Activated naive CD4-positive, alpha-beta T cell treated with anti-CD3 and anti-CD28 coated beads, Interleukin-2, amount 10 ng/mL, durations not matched to agents 7 days and 5 days (primary cell): ENCODE measurements around the gene GNG13.

Experiments used
- CTCF ChIA-PET: fragments of 350-600 bp; sonication (Branson Sonifier 250); formaldehyde crosslinking; loops from one replicate; lab custom pipeline; 2021; ENCODE audit warnings: antibody characterized with exemption; lab: Charles Lee
- DNase-seq: peaks from one replicate; pipeline ENCODE4 v3.0.0-alpha.2; 2020
- H3K27ac Mint-ChIP-seq: one replicate; pipeline ENCODE4 v1.8.0; 2021; ENCODE audit warnings: mild to moderate bottlenecking, moderate library complexity, mixed read lengths
- H3K27me3 Mint-ChIP-seq: one replicate; pipeline ENCODE4 v1.8.0; 2021; ENCODE audit warnings: mild to moderate bottlenecking, mixed read lengths
- H3K36me3 Mint-ChIP-seq: one replicate; pipeline ENCODE4 v1.8.0; 2021; ENCODE audit warnings: mixed read lengths
- H3K4me1 Mint-ChIP-seq: one replicate; pipeline ENCODE4 v1.8.0; 2021; ENCODE audit warnings: mixed read lengths
- H3K4me3 Mint-ChIP-seq: one replicate; pipeline ENCODE4 v1.8.0; 2021; ENCODE audit warnings: mild to moderate bottlenecking, moderate library complexity, mixed read lengths
- H3K9me3 Mint-ChIP-seq: one replicate; pipeline ENCODE4 v1.8.0; 2021; ENCODE audit warnings: mixed read lengths

Gene GNG13

GRCh38 chr16:813204-813915, 12.8 kb upstream of the GNG13 start:
- CTCF ChIA-PET: interaction anchor here (2.9 kb wide), 1 partner anchor 244 kb away, joined by 12 read pairs; no protein-coding TSS in a partner anchor
- DNase-seq: peak; percentile 62
- Mint-ChIP-seq H3K27me3 (peaks cover 84% of the 10 kb centered on the region), H3K4me1 (peaks cover 6% of the 10 kb centered on the region), H3K27ac (no peak overlapping the region), H3K36me3 (no peaks in the 10 kb centered on the region), H3K4me3 (no peak overlapping the region), H3K9me3 (no peaks in the 10 kb centered on the region)

- H3K27me3 Mint-ChIP-seq: peaks cover 46% of the 10 kb centered on the region
- H3K27ac Mint-ChIP-seq: peak overlapping the region; percentile 94
- CTCF ChIA-PET: no interaction called here
- H3K4me3 Mint-ChIP-seq: peak overlapping the region; percentile 98
- H3K4me1 Mint-ChIP-seq: peaks cover 21% of the 10 kb centered on the region
- H3K9me3 Mint-ChIP-seq: no peaks in the 10 kb centered on the region
- DNase-seq: no peak
- peaks cover 4% of the 10 kb centered on the region for H3K36me3 Mint-ChIP-seq
Observed at GRCh38 chr16:808085-808386, 7.5 kb upstream of the GNG13 start.

GRCh38 chr16:807347-808084, 7.0 kb upstream of the GNG13 start:
- peaks cover 46% of the 10 kb centered on the region for H3K27me3 Mint-ChIP-seq
- H3K36me3 Mint-ChIP-seq: peaks cover 4% of the 10 kb centered on the region
- H3K4me3 Mint-ChIP-seq: peak overlapping the region; percentile 98
- peak overlapping the region; percentile 94 for H3K27ac Mint-ChIP-seq
- H3K9me3 Mint-ChIP-seq: no peaks in the 10 kb centered on the region
- H3K4me1 Mint-ChIP-seq: peaks cover 19% of the 10 kb centered on the region
- CTCF ChIA-PET: no interaction called here
- DNase-seq: peak; percentile 92

GRCh38 chr16:805474-805873, 4.9 kb upstream of the GNG13 start:
- H3K4me3 Mint-ChIP-seq: no peak overlapping the region

GRCh38 chr16:804193-805048, 3.9 kb upstream of the GNG13 start:
- H3K36me3 Mint-ChIP-seq: peaks cover 4% of the 10 kb centered on the region
- CTCF ChIA-PET: interaction anchor here (0.6 kb wide), 1 partner anchor 1336 kb away, joined by 4 read pairs; no protein-coding TSS in a partner anchor
- H3K4me3 Mint-ChIP-seq: no peak overlapping the region
- no peak for DNase-seq
- H3K27ac Mint-ChIP-seq: peak overlapping the region; percentile 25
- peaks cover 19% of the 10 kb centered on the region for H3K4me1 Mint-ChIP-seq
- peaks cover 52% of the 10 kb centered on the region for H3K27me3 Mint-ChIP-seq
- no peaks in the 10 kb centered on the region for H3K9me3 Mint-ChIP-seq

More at GRCh38 chr16:805474-805873, 4.9 kb upstream of the GNG13 start:
- no peak for DNase-seq
- Mint-ChIP-seq H3K9me3 (no peaks in the 10 kb centered on the region), H3K4me1 (peaks cover 19% of the 10 kb centered on the region), H3K27me3 (peaks cover 51% of the 10 kb centered on the region), H3K36me3 (peaks cover 4% of the 10 kb centered on the region), H3K27ac (no peak overlapping the region)
- CTCF ChIA-PET: no interaction called here

- DNase-seq: no peak
- Mint-ChIP-seq H3K4me1 (peaks cover 19% of the 10 kb centered on the region), H3K36me3 (peaks cover 4% of the 10 kb centered on the region), H3K4me3 (no peak overlapping the region), H3K27ac (no peak overlapping the region), H3K27me3 (peaks cover 56% of the 10 kb centered on the region), H3K9me3 (no peaks in the 10 kb centered on the region)
- CTCF ChIA-PET: interaction anchor here (0.6 kb wide), 2 partner anchors 18 to 1336 kb away, joined by 3 to 4 read pairs; no protein-coding TSS in a partner anchor
Observed at GRCh38 chr16:803754-804080, 3.2 kb upstream of the GNG13 start.

- H3K27ac Mint-ChIP-seq: no peak overlapping the region
- CTCF ChIA-PET: interaction anchor here (0.6 kb wide), 2 partner anchors 17 to 1337 kb away, joined by 3 to 4 read pairs; no protein-coding TSS in a partner anchor
- H3K36me3 Mint-ChIP-seq: peaks cover 8% of the 10 kb centered on the region
- H3K27me3 Mint-ChIP-seq: peaks cover 62% of the 10 kb centered on the region
- no peak overlapping the region for H3K4me3 Mint-ChIP-seq
- H3K4me1 Mint-ChIP-seq: peaks cover 14% of the 10 kb centered on the region
- no peak for DNase-seq
- H3K9me3 Mint-ChIP-seq: no peaks in the 10 kb centered on the region
Observed at GRCh38 chr16:802914-803753, 2.6 kb upstream of the GNG13 start.

- CTCF ChIA-PET: no interaction called here
- no peak for DNase-seq
- H3K27me3 Mint-ChIP-seq: peaks cover 64% of the 10 kb centered on the region
- H3K36me3 Mint-ChIP-seq: peaks cover 3% of the 10 kb centered on the region
- no peak overlapping the region for H3K27ac Mint-ChIP-seq
- no peak overlapping the region for H3K4me3 Mint-ChIP-seq
- peaks cover 10% of the 10 kb centered on the region for H3K4me1 Mint-ChIP-seq
- H3K9me3 Mint-ChIP-seq: no peaks in the 10 kb centered on the region
Observed at GRCh38 chr16:802461-802860, 1.9 kb upstream of the GNG13 start.

GRCh38 chr16:801584-802363, 1.2 kb upstream of the GNG13 start:
- peaks cover 64% of the 10 kb centered on the region for H3K27me3 Mint-ChIP-seq
- CTCF ChIA-PET: interaction anchor here (0.9 to 1.1 kb wide), 2 partner anchors 17 to 89 kb away, joined by 3 to 4 read pairs; no protein-coding TSS in a partner anchor
- H3K27ac Mint-ChIP-seq: no peak overlapping the region
- no peak overlapping the region for H3K4me3 Mint-ChIP-seq
- peaks cover 6% of the 10 kb centered on the region for H3K4me1 Mint-ChIP-seq
- peaks cover 9% of the 10 kb centered on the region for H3K36me3 Mint-ChIP-seq
- H3K9me3 Mint-ChIP-seq: no peaks in the 10 kb centered on the region
- no peak for DNase-seq

- H3K4me3 Mint-ChIP-seq: no peak overlapping the region
- H3K9me3 Mint-ChIP-seq: no peaks in the 10 kb centered on the region
- H3K4me1 Mint-ChIP-seq: peaks cover 4% of the 10 kb centered on the region
- DNase-seq: no peak
- CTCF ChIA-PET: interaction anchor here (0.9 to 1.1 kb wide), 2 partner anchors 16 to 88 kb away, joined by 3 to 4 read pairs; no protein-coding TSS in a partner anchor
- H3K27me3 Mint-ChIP-seq: peaks cover 64% of the 10 kb centered on the region
- peaks cover 10% of the 10 kb centered on the region for H3K36me3 Mint-ChIP-seq
- H3K27ac Mint-ChIP-seq: no peak overlapping the region
Observed at GRCh38 chr16:800834-801511, 439 bp upstream of the GNG13 start.

GRCh38 chr16:799111-799947, 1.2 kb downstream of the GNG13 start:
- H3K27ac Mint-ChIP-seq: peak overlapping the region; percentile 45
- peaks cover 60% of the 10 kb centered on the region for H3K27me3 Mint-ChIP-seq
- H3K9me3 Mint-ChIP-seq: no peaks in the 10 kb centered on the region
- H3K36me3 Mint-ChIP-seq: peaks cover 10% of the 10 kb centered on the region
- no peak overlapping the region for H3K4me3 Mint-ChIP-seq
- no peaks in the 10 kb centered on the region for H3K4me1 Mint-ChIP-seq
- CTCF ChIA-PET: no interaction called here
- no peak for DNase-seq

GRCh38 chr16:798666-799065, 1.9 kb downstream of the GNG13 start:
- DNase-seq: no peak

More at GRCh38 chr16:798666-799065, 1.9 kb downstream of the GNG13 start:
- H3K27ac Mint-ChIP-seq: no peak overlapping the region
- peaks cover 10% of the 10 kb centered on the region for H3K36me3 Mint-ChIP-seq
- CTCF ChIA-PET: no interaction called here
- H3K4me1 Mint-ChIP-seq: no peaks in the 10 kb centered on the region
- H3K27me3 Mint-ChIP-seq: peaks cover 58% of the 10 kb centered on the region
- no peak overlapping the region for H3K4me3 Mint-ChIP-seq
- no peaks in the 10 kb centered on the region for H3K9me3 Mint-ChIP-seq
